Natural killer cell (primary cell): Measurements from ENCODE around the gene ARID5A. TPM values are rescaled to one million over a fixed set of nuclear protein-coding genes. Genes with fewer than 3 reads are reported as not detected.

Experiments used
- ATAC-seq, 3 donors: fragments of 150-1000 bp in 2 of 3; fragments of 200-7000 bp in 1 of 3; cut with Tn5 transposase; 1 replicate in 1 of 3; 2 replicates in 2 of 3; pipeline ENCODE4 v1.10.0; 2021; ENCODE audit warnings: mild to moderate bottlenecking in 2 of 3, moderate library complexity in 2 of 3
- DNase-seq, 2 donors: peaks; one replicate each; pipeline versions ENCODE4 v3.0.0 to v3.0.0-alpha.2; 2013 to 2021; ENCODE audit warnings: mixed read lengths in 1 of 2
- H3K27ac ChIP-seq: one replicate; pipeline ENCODE4 v1.5.1; 2013; ENCODE audit warnings: mild to moderate bottlenecking, low read length
- H3K27me3 ChIP-seq: one replicate; pipeline ENCODE4 v1.6.1; 2013; ENCODE audit warnings: low read length; ENCODE audit not compliant: control insufficient read depth, insufficient read depth
- H3K36me3 ChIP-seq: one replicate; pipeline ENCODE4 v1.6.1; 2013; ENCODE audit warnings: low read length; ENCODE audit not compliant: control insufficient read depth, insufficient read depth
- H3K4me1 ChIP-seq: one replicate; pipeline ENCODE4 v1.6.1; 2013; ENCODE audit warnings: low read length; ENCODE audit not compliant: control insufficient read depth, insufficient read depth
- H3K4me3 ChIP-seq: one replicate; pipeline ENCODE4 v1.5.1; 2013; ENCODE audit warnings: low read length
- H3K9me3 ChIP-seq: one replicate; pipeline ENCODE4 v1.6.1; 2013; ENCODE audit warnings: low read length; ENCODE audit not compliant: control insufficient read depth, insufficient read depth
- H3K27ac Mint-ChIP-seq, 2 donors: one replicate each; pipeline ENCODE4 v1.8.0; 2022; ENCODE audit warnings: mild to moderate bottlenecking in 2 of 2, mixed read lengths in 2 of 2, moderate library complexity in 1 of 2
- H3K27me3 Mint-ChIP-seq, 2 donors: one replicate each; pipeline ENCODE4 v1.8.0; 2022; ENCODE audit warnings: low read depth in 2 of 2, mixed read lengths in 2 of 2
- H3K36me3 Mint-ChIP-seq: one replicate; pipeline ENCODE4 v1.8.0; 2022; ENCODE audit warnings: mixed read lengths
- H3K4me1 Mint-ChIP-seq, 2 donors: one replicate each; pipeline ENCODE4 v1.8.0; 2022; ENCODE audit warnings: mixed read lengths in 2 of 2
- H3K4me3 Mint-ChIP-seq: one replicate; pipeline ENCODE4 v1.8.0; 2022; ENCODE audit warnings: mild to moderate bottlenecking, moderate library complexity, mixed read lengths
- H3K9me3 Mint-ChIP-seq, 2 donors: one replicate each; pipeline ENCODE4 v1.8.0; 2022; ENCODE audit warnings: mixed read lengths in 2 of 2
- CTCF ChIP-seq: fragments of 200-600 bp; IDR thresholded peaks from one replicate; pipeline ENCODE4 v1.8.0; 2022; ENCODE audit warnings: antibody characterized with exemption
- WGBS: methylation state at CpG from one replicate; pipeline ENCODE4 v1.1.7; 2013; ENCODE audit warnings: missing lambda C conversion rate; ENCODE audit not compliant: insufficient coverage; 5-methylcytosine and 5-hydroxymethylcytosine counted together
- intact Hi-C: fragments of 100-400 bp; cut with micrococcal nuclease; formaldehyde crosslinking; loops from one replicate; pipeline ENCODE4 v1.14.2; 2022
- total RNA-seq, 4 donors: library from RNA; stranded (reverse); fragments of 120-200 nt in 1 of 4; gene quantifications; one replicate each; pipeline versions ENCODE4 v1.2.3 to v1.2.4, GENCODE V29; 2013 to 2022

ARID5A gene
- total RNA-seq, 3 donors from 2014 or later (not counting 1 experiment from before 2014, with no cell fraction given) = 90.9 to 117 (median 114) TPM

GRCh38 chr2:96522304-96523203 is 14.0 kb upstream of the ARID5A start:
- DNase-seq (no peak), ATAC-seq (no peak)
- 78% methylated on average over 9 of the region's 9 CpGs for WGBS
- Mint-ChIP-seq H3K27me3 (peaks cover 0 to 4% of the 10 kb centered on the region in 2 donors), H3K36me3 (no peaks in the 10 kb centered on the region), H3K9me3 (no peaks in the 10 kb centered on the region), H3K4me1 (peaks cover 16 to 17% of the 10 kb centered on the region in 2 donors), H3K4me3 (peak overlapping the region; percentile 13), H3K27ac (no peak overlapping the region)
- no peaks in the 10 kb centered on the region for H3K9me3 ChIP-seq
- H3K4me3 ChIP-seq = no peak overlapping the region
- no peak for TF ChIP-seq CTCF
- H3K4me1 ChIP-seq = peaks cover 23% of the 10 kb centered on the region
- H3K36me3 ChIP-seq = no peaks in the 10 kb centered on the region
- H3K27ac ChIP-seq = no peak overlapping the region
- H3K27me3 ChIP-seq = no peaks in the 10 kb centered on the region
- intact Hi-C loops = no loop called here

GRCh38 chr2:96523659-96524481 is 12.7 kb upstream of the ARID5A start:
- H3K9me3 ChIP-seq = no peaks in the 10 kb centered on the region
- no peak overlapping the region for H3K4me3 ChIP-seq
- peaks cover 0 to 4% of the 10 kb centered on the region in 2 donors for H3K27me3 Mint-ChIP-seq
- intact Hi-C loops = no loop called here
- no peak for ATAC-seq
- no peak for DNase-seq
- H3K27ac Mint-ChIP-seq = no peak overlapping the region
- H3K9me3 Mint-ChIP-seq = no peaks in the 10 kb centered on the region
- no peaks in the 10 kb centered on the region for H3K36me3 Mint-ChIP-seq
- peaks cover 17 to 22% of the 10 kb centered on the region in 2 donors for H3K4me1 Mint-ChIP-seq
- H3K27ac ChIP-seq = no peak overlapping the region
- peak overlapping the region; percentile 40 for H3K4me3 Mint-ChIP-seq
- WGBS = 75% methylated on average over 11 of the region's 11 CpGs
- TF ChIP-seq CTCF = no peak
- H3K36me3 ChIP-seq = no peaks in the 10 kb centered on the region
- no peaks in the 10 kb centered on the region for H3K27me3 ChIP-seq
- peaks cover 36% of the 10 kb centered on the region for H3K4me1 ChIP-seq

GRCh38 chr2:96524482-96525210 is 11.9 kb upstream of the ARID5A start:
- WGBS = 80% methylated on average over 15 of the region's 15 CpGs
- Mint-ChIP-seq H3K9me3 (no peaks in the 10 kb centered on the region), H3K4me1 (peaks cover 17 to 29% of the 10 kb centered on the region in 2 donors), H3K27ac (no peak overlapping the region), H3K36me3 (no peaks in the 10 kb centered on the region), H3K4me3 (peak overlapping the region; percentile 40), H3K27me3 (peaks cover 0 to 4% of the 10 kb centered on the region in 2 donors)
- intact Hi-C loops = no loop called here
- Histone ChIP-seq H3K4me1 (peaks cover 36% of the 10 kb centered on the region), H3K27ac (no peak overlapping the region), H3K4me3 (no peak overlapping the region), H3K36me3 (no peaks in the 10 kb centered on the region), H3K27me3 (no peaks in the 10 kb centered on the region), H3K9me3 (no peaks in the 10 kb centered on the region)
- DNase-seq = no peak
- no peak for ATAC-seq
- no peak for TF ChIP-seq CTCF
